NCI-H187 (cell line): ENCODE data around the gene NTF4.
"Not testable (repeated sequence)": the region's sequence is repeated elsewhere in the genome, so short reads cannot be mapped to it uniquely, and the experiment has no call there.

ENCODE experiments used
- DNase-seq, 2 experiments: peaks; one replicate each; lab custom pipeline; 2025; lab: John Stamatoyannopoulos, UW

The NTF4 gene

DNA sequence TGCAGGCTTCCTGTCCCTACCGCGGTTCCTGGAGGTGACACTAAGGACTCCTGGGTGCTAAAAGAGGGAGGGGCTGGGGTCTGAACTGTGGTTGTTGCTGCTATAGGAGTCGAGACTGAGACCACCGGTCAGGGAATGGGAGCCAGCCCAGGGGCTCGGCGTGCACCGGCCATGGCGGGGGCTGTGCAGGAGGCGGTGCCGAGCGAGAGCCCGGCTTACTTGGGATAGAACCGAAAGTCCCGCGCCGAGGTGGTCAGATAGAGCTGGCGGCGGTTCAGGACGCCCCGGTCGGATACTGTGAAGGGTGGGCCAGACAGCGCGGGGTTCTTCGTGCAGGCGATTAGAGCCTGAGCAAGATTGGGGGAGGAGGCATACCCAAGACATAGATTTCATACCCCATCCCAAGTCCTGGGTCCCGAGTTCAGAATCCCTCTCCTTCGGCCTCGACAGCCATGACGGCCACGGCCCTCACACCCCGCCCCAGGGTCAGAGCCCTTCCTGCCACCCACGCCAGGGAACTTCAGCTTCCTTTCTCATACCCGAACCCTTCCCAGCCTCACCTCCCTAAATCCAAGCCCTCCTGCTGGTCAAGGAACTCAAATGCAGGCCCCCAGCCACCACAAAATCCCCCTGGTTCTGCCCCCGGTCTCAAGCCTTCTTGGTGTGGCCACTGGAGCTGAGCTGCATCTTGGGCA lies 7.6 kb downstream of the NTF4 start:
- DNase-seq, result not testable (repeated sequence)

- DNase-seq, result peak in 1 of 2 experiments; percentile 27
Measured at GRCh38 chr19:49056101-49056901, 8.3 kb downstream of the NTF4 start.

DNA sequence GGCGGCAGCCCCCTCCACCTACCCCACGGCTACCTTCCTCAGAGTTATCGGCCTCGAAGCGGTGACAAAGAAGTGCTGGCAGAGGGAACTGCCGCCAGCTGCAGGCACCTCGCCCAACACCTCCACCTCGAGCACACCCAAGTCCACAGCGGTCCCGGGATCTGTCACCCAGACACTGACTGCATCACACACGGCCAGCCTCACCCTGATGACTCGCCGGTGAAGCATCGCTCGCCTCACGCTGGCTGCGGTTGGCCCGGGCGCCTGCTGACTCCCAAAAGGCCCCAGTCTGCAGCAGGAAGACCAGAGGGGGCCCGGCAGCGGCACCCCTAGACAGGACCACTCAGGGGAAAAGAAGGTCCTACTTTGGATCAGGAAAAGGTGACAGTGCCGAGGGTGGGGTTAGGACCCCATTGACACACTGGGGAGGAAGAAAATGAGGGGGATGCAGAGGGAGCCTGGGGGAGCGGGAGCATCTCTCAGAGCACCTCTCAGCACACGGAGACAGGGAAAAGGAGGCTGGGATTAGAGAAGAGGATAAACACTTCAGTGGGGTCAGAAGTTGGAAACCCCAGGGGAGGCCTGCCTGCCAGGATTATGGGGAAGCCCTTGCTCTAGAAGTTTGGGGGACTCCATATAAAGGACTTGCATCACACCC lies 14.1 kb downstream of the NTF4 start:
- not testable (repeated sequence) for DNase-seq

GRCh38 chr19:49049834-49050233 lies 14.8 kb downstream of the NTF4 start:
- DNase-seq, result not testable (repeated sequence)

DNA sequence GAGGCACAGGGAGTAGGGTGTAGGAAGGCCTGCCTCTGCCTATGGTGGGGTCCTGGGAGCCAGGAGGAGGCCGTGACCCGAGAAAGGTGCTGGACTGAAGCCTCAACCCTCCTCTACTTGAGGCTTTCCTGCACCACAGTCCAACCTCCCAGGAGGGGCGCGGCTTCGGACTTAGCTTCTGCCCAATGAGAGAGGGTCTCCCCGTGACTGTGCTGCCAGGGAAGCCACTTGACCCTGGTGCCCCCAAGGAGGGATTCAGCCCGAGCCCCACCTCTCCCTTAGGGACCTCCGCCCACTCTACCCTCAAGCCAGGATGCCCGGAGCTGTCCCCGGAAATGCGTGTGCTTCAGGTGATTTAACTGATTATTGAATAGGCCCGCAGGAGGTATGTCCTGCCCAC lies 15.6 kb downstream of the NTF4 start, which contains the start of gene CGB8:
Gene CGB8 (minus strand): TSS at position 101 of the 400 bp plus-strand sequence. CDS start 372 bp downstream, outside the sequence.
- not testable (repeated sequence) for DNase-seq

DNA sequence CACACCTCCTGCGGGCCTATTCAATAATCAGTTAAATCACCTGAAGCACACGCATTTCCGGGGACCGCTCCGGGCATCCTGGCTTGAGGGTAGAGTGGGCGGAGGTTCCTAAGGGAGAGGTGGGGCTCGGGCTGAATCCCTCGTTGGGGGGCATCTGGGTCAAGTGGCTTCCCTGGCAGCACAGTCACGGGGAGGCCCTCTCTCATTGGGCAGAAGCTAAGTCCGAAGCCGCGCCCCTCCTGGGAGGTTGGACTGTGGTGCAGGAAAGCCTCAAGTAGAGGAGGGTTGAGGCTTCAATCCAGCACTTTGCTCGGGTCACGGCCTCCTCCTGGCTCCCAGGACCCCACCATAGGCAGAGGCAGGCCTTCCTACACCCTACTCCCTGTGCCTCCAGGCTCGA lies 21.1 kb downstream of the NTF4 start, which contains the start of gene CGB5:
Gene CGB5 (plus strand): TSS at position 301 of the 400 bp plus-strand sequence. CDS start 362 bp downstream, outside the sequence.
- not testable (repeated sequence) for DNase-seq

DNA sequence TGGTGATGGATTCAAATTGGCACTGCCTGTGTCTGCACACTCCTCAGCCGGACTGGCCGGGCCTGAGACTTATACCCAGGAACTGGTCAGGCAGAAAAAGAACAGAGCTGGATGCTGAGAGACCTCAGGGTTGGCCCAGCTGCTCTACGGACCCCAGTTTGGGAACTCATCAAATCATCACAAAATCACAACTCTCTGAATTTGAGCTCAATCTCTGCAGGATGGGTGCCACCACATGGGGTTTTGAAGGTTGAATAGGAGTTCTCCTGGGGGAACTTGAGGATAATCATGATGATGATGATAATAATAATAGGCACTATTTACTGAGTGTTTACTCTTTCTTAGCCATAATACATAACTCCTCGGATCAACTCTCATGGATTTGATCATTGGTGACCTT lies 22.0 kb downstream of the NTF4 start:
- not testable (repeated sequence) for DNase-seq

- DNase-seq, result no peak
Measured at GRCh38 chr19:49042177-49042576, 22.4 kb downstream of the NTF4 start.

DNA sequence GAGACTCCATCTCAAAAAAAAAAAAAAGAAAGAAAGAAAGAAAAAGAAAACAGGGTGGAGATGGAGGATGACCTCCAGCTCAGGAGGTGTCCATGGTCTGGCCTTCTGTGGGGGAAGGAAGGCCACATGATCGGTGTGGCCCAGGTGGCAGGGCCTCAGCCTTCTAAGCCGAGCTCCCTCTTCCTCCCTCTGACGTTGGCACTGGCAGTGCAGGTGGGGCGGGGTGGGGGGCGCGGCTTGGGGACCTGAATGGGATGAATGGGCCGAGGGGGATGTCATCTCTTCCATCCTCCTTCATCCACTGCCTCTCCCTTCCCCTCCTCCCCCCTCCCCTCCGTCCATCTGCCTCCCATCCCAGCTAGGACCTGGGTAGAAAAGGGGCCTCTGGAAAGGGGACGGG lies 24.9 kb downstream of the NTF4 start:
- DNase-seq, result not testable (repeated sequence)

GRCh38 chr19:49038557-49039276 lies 25.9 kb downstream of the NTF4 start:
- not testable (repeated sequence) for DNase-seq

DNA sequence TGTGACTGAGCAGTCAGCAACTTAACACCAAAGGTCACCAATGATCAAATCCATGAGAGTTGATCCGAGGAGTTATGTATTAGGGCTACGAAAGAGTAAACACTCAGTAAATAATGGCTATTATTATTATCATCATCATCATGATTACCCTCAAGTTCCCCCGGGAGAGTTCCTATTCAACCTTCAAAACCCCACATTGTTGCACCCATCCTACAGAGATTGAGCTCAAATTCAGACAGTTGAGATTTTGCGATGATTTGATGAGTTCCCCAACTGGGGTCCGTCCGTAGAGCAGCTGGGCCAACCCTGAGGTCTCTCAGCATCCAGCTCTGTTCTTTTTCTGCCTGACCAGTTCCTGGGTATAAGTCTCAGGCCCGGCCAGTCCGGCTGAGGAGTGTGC lies 26.5 kb downstream of the NTF4 start:
- not testable (repeated sequence) for DNase-seq

DNA sequence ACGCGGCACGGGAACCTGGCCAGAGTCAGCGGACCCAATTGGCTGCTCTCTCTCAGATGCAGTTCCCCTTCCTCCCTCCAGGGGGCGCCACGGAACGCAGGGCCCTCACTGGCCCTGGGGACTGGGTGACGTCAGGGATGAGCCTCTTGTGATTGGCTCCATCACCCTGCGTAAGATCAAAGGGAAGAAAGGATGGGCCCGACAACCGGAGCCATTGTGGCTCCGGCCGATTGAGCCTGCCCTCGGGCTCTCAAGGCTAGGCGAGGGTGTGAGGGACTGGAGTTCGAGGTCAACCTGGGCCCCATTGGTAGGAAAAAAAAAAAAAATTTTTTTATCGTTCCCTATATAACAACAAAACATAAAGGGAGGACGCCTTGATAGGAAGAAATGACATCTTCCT lies 27.8 kb downstream of the NTF4 start, which contains the start of gene CGB1:
Gene CGB1 (minus strand): TSS at position 81 of the 400 bp plus-strand sequence. CDS start 184 bp downstream, outside the sequence.
- DNase-seq, result not testable (repeated sequence)

DNA sequence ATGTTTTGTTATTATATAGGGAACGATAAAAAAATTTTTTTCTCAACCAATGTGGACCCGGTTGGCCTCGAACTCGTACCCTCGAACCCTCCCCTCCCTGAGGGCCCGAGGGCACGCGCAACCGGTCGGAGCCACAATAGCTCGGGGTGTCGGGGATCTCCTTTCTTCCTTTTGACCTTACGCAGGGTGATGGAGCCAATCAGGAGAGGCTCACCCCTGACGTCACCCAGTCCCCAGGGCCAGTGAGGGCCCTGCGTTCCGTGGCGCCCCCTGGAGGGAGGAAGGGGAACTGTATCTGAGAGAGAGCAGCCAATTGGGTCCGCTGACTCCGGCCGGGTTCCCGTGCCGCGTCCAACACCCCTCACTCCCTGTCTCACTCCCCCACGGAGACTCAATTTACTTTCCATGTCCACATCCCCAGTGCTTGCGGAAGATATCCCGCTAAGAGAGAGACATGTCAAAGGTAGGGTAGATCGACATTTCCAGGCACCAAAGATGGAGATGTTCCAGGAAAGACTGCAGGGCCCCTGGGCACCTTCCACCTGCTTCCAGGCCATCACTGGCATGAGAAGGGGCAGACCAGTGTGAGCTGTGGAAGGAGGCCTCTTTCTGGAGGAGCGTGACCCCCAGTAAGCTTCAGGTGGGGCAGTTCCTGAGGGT lies 32.8 kb downstream of the NTF4 start, which contains the start of gene CGB2:
Gene CGB2 (plus strand): TSS at position 249 of the 660 bp plus-strand sequence. CDS start 206 bp downstream, at position 455.
- not testable (repeated sequence) for DNase-seq

- DNase-seq, result not testable (repeated sequence)
Measured at GRCh38 chr19:49030323-49030722, 34.3 kb downstream of the NTF4 start.

DNA sequence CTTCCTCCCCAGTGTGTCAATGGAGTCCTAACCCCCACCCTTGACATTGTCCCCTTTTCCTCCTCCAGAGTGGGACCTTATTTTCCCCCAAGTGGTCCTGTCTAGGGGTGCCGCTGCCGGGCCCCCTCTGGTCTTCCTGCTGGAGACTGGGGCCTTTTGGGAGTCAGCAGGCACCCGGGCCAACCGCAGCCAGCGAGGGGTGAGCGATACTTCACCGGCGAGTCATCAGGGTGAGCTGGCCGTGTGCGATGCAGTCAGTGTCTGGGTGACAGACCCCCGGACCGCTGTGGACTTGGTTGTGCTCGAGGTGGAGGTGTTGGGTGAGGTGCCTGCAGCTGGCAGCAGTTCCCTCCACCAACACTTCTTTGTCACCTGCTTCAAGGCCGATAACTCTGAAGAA lies 34.9 kb downstream of the NTF4 start:
- DNase-seq, result not testable (repeated sequence)

DNA sequence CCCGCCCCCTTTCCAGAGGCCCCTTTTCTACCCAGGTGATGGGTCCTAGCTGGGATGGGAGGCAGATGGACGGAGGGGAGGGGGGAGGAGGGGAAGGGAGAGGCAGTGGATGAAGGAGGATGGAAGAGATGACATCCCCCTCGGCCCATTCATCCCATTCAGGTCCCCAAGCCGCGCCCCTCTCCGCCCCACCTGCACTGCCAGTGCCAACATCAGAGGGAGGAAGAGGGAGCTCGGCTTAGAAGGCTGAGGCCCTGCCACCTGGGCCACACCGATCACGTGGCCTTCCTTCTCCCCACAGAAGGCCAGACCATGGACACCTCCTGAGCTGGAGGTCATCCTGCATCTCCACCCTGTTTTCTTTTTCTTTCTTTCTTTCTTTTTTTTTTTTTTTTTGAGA lies 35.9 kb downstream of the NTF4 start:
- DNase-seq, result not testable (repeated sequence)

GRCh38 chr19:49025599-49025998 lies 39.0 kb downstream of the NTF4 start:
- DNase-seq, result not testable (repeated sequence)

DNA sequence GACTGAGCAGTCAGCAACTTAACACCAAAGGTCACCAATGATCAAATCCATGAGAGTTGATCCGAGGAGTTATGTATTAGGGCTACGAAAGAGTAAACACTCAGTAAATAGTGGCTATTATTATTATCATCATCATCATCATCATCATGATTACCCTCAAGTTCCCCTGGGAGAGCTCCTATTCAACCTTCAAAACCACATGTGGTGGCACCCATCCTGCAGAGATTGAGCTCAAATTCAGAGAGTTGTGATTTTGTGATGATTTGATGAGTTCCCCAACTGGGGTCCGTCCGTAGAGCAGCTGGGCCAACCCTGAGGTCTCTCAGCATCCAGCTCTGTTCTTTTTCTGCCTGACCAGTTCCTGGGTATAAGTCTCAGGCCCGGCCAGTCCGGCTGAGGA lies 39.5 kb downstream of the NTF4 start:
- not testable (repeated sequence) for DNase-seq

GRCh38 chr19:49024233-49024632 lies 40.4 kb downstream of the NTF4 start, which contains the start of gene CGB3:
Gene CGB3 (minus strand): TSS chr19:49024333. CDS start chr19:49023971, 362 bp downstream.
- DNase-seq, result not testable (repeated sequence)

DNA sequence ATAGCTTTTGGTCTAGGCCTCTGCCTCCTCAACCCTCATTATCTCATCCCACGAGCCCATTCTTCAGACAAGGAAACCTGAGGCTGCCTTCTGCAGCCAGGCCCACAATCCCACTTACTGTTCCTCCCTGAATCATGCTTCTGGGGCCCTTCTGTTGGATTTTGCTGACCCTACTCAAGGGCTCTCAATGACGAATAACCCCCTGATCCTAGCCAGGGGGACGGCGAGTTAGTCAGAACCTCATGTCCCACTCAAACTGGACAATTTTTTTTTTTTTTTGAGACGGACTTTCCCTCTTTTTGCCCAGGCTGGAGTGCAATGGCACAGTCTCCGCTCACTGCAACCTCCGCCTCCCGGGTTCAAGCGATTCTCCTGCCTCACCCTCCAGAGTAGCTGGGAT lies 42.5 kb downstream of the NTF4 start:
- no peak for DNase-seq
